ENCODE data around the gene VPS41. TPM values are rescaled to one million over a fixed set of nuclear protein-coding genes. Genes with fewer than 3 reads are reported as not detected.

Gene VPS41
- total RNA-seq, 1 experiment from 2014 or later = 37.3 TPM

DNA sequence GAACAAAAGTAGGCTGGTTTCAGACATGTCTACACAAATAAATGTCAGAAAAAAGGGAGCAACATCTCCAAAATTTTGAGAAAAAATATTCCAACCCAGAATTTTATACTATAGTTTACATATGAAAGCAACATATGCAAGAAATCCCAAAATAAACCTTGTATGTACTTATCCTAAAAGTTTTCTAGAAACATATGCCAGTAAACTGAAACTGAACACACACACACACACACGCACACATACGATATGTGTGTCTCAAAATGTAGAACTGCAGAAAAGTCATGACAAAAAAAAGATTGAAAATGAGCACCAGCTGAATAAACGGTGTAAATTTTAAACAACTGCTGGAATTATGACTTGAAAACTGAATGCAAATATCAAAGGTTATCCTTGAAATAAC lies 81.0 kb downstream of the VPS41 start:
- H3K27me3 ChIP-seq = no peaks in the 10 kb centered on the region
- no peak overlapping the region for H3K4me3 ChIP-seq
- DNase-seq = no peak
- H3K9me3 ChIP-seq (replicated peaks) = no peaks in the 10 kb centered on the region
- H3K36me3 ChIP-seq = no peaks in the 10 kb centered on the region
- H3K4me1 ChIP-seq = no peaks in the 10 kb centered on the region
- no peak overlapping the region for H3K27ac ChIP-seq

DNA sequence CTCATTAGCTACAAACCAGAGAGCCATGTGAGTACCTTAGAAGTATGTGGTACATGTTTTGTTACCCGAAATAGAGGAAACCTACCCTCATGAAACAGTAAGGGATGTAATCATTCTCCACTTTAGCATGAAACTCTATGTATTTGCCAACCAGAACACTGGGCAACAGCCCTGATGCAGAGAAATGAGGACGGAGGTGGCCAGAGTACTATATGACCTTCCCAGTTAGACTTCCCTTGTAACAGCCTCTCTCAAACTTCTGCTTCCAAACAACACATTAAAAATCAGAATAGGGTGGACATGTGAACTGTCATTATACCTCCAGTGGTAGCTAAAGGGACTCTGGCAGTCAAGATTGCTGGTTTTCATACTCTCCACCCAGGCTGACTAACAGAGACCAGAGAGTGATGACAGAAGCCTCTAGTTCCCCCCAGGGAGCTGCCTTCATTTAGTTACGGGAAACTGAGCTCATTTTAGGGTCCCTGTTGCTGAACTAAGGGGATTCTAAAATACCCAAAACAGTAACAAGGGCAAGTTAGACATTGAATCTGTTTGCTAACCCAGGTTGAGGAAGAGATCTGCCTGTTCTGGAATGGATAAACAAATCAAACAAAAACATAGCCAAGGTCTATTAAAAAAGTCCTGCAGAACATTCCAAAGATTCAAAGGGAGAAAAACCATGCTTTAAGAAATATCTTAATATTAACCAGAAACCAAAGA lies 83.1 kb downstream of the VPS41 start:
- Histone ChIP-seq H3K36me3 (no peaks in the 10 kb centered on the region), H3K4me3 (no peak overlapping the region)

DNA sequence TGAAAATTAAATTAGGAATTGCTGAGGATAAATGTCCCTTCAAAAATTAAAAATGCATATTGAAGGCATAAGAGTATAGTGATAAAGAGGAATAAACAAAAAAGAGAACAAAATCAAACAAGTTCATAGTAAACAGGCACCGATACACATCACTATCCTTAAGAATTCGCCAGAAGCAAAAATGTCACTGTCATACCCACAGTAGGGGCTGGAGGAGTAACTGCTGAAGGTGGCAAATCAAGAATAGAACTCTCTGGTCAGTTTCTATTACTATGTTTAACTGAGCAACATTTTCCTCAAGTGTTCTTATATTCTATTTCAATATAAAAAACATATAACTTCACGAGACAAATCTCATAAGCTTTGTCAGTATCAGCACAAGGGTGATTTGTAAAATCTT lies 84.0 kb downstream of the VPS41 start:
- Histone ChIP-seq H3K27me3 (no peaks in the 10 kb centered on the region), H3K4me1 (no peaks in the 10 kb centered on the region), H3K27ac (no peak overlapping the region), H3K4me3 (no peak overlapping the region), H3K36me3 (no peaks in the 10 kb centered on the region), H3K9me3 (replicated peaks) (no peaks in the 10 kb centered on the region)
- no peak for DNase-seq

More for the DNA sequence above, 83.1 kb downstream of the VPS41 start:
- Histone ChIP-seq H3K9me3 (replicated peaks) (no peaks in the 10 kb centered on the region), H3K27ac (no peak overlapping the region), H3K4me1 (no peaks in the 10 kb centered on the region), H3K27me3 (no peaks in the 10 kb centered on the region)
- DNase-seq = no peak

DNA sequence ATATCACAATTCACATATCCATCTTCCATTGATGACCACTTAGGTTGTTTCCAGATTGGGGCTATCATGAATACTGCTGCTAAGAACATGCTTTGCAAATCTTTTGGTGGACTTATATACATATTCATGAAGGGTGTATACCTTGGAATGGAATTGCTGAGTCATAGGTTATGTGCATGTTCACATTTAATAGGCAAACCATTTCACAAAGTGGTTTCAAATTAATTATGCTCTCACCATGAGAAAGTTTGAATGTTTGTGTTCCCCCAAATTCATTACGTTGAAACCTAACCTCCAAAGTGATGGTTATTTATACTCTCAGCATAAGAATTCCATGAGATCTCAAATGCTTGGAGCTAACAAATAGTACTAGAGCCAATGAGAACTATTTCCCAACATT lies 86.4 kb downstream of the VPS41 start:
- no peaks in the 10 kb centered on the region for H3K4me1 ChIP-seq
- no peaks in the 10 kb centered on the region for H3K36me3 ChIP-seq
- no peak overlapping the region for H3K27ac ChIP-seq
- no peak overlapping the region for H3K4me3 ChIP-seq
- no peaks in the 10 kb centered on the region for H3K27me3 ChIP-seq
- H3K9me3 ChIP-seq (replicated peaks) = no peaks in the 10 kb centered on the region
- DNase-seq = no peak

DNA sequence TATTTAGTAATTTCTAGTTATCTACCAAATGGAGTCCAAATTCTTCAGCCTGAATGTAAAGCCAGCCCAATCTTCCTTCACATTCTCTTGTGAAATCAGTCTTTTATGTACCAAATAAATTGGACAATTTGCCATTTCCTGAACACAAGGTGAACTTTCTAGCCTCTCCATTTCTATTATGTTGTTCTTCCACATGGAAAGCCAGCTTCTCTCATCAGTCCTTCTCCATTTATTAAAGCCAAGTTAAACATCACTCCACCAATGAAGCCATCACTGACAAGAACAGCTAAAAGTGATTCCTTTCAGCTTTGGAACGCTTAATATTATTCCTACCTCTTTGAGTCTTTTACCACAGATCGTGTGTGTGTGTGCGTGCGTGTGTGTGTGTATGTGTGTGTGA lies 88.4 kb downstream of the VPS41 start:
- no peak overlapping the region for H3K4me3 ChIP-seq
- H3K36me3 ChIP-seq = no peaks in the 10 kb centered on the region
- H3K27ac ChIP-seq = no peak overlapping the region
- H3K4me1 ChIP-seq = no peaks in the 10 kb centered on the region
- DNase-seq = no peak
- H3K9me3 ChIP-seq (replicated peaks) = no peaks in the 10 kb centered on the region
- H3K27me3 ChIP-seq = no peaks in the 10 kb centered on the region

DNA sequence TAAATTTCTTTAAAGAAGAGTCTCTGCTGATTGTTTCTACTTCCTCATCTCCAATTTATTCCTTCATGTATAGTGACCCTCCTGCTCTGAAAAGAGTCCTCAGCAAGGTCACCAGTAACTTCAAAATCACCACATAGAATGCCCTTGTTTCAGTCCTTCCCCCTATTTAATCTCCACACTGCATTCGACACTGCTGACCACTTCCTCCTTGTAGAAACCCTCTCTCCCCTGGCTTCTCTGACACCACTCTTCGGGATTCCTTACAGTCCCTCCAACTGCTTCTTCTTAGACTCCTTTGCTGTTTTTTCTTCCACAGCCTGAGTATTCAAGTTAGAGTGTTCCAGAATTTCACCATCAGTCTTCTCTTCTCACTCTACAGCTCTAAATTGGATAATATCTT lies 89.5 kb downstream of the VPS41 start:
- no peaks in the 10 kb centered on the region for H3K36me3 ChIP-seq
- no peaks in the 10 kb centered on the region for H3K9me3 ChIP-seq (replicated peaks)
- no peak overlapping the region for H3K27ac ChIP-seq
- H3K4me3 ChIP-seq = no peak overlapping the region
- no peaks in the 10 kb centered on the region for H3K27me3 ChIP-seq
- H3K4me1 ChIP-seq = no peaks in the 10 kb centered on the region
- DNase-seq = no peak

DNA sequence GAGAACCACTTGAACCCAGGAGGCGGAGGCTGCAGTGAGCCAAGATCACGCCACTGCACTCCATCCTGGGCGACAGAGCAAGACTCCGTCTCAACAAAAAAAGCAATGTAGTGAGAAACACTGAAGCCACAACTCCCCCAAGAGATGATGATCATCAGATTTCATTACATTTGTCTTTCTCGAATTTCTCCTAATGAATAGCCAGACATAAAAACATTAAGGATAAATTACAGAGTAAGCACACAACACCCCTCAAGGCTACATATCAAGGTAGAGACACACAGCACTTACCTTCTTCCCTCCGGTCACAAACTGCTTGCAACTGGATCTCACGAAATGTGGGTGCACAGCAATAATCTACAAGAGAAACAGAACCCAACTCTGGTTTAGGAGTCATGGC lies 91.5 kb downstream of the VPS41 start:
- no peak overlapping the region for H3K27ac ChIP-seq
- H3K4me1 ChIP-seq = no peaks in the 10 kb centered on the region
- no peaks in the 10 kb centered on the region for H3K27me3 ChIP-seq
- H3K4me3 ChIP-seq = no peak overlapping the region
- no peak for DNase-seq
- no peaks in the 10 kb centered on the region; the same call in 1 of the 2 replicates for H3K36me3 ChIP-seq
- H3K9me3 ChIP-seq (replicated peaks) = no peaks in the 10 kb centered on the region; the same call in 1 of the 2 replicates

DNA sequence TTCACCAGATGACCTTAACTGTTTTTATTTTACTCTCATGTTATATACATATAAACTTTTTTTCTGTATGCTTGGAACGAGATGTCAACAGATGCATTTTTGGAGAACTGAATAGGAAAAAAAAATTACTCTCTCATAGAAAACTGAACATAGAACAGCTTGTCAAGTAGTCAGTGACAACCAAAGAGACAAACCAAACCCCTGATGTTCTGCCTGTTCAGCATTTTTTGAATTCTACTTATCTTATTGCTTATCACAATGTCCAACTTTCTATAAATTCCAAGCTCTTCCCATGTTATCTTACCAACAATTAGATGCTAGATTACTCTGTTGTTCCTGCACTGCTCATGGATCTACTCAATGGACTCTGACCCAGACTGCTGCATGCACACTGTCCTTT lies 95.2 kb downstream of the VPS41 start:
- no peaks in the 10 kb centered on the region; the same call in 1 of the 2 replicates for H3K9me3 ChIP-seq (replicated peaks)
- H3K27me3 ChIP-seq = no peaks in the 10 kb centered on the region
- DNase-seq = no peak
- no peaks in the 10 kb centered on the region; the same call in 1 of the 2 replicates for H3K36me3 ChIP-seq
- no peak overlapping the region for H3K4me3 ChIP-seq
- H3K4me1 ChIP-seq = no peaks in the 10 kb centered on the region
- no peak overlapping the region for H3K27ac ChIP-seq

DNA sequence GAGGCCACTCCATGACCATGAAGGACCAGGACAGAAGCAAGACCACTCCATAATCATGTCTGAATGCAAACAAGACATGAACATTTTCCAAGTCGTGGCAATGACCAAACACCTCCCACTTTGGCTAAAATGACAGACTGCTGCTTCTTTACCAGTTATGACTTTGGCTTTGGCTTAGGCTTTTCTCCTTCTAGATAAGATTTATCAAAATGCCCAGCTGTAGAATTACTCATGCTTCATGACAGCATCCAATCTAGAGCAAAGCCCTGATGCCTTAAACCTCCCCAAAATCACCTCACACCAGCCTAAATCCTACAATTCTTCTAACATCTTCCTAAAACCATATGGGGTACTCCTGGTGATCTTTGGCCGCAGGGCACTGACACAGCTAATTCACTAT lies 102.1 kb downstream of the VPS41 start:
- H3K27ac ChIP-seq = no peak overlapping the region
- no peaks in the 10 kb centered on the region for H3K27me3 ChIP-seq
- no peaks in the 10 kb centered on the region for H3K4me1 ChIP-seq
- no peak for DNase-seq
- no peaks in the 10 kb centered on the region for H3K9me3 ChIP-seq (replicated peaks)
- no peaks in the 10 kb centered on the region for H3K36me3 ChIP-seq
- no peak overlapping the region for H3K4me3 ChIP-seq

DNA sequence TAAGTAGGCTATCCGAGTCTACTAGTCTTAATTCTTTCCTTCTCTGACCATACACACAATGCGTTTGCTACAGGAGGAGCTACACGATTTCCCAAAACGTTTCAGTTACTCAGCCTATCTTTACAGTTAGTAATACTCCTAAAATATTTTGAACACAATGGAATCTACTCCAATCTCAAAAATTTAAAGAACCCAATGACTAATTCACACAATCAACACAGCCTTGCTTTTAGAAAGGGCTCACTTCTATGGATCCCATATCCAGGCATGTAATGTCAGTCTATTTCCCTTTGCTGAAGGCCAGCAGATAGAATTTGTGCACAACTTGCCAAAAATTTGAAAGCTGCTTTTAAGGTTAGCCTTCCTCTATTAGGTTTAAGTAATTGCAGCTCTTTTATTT lies 107.2 kb downstream of the VPS41 start:
- Histone ChIP-seq H3K4me3 (no peak overlapping the region), H3K4me1 (no peaks in the 10 kb centered on the region), H3K27ac (no peak overlapping the region), H3K27me3 (no peaks in the 10 kb centered on the region), H3K36me3 (no peaks in the 10 kb centered on the region), H3K9me3 (replicated peaks) (no peaks in the 10 kb centered on the region)
- no peak for DNase-seq

DNA sequence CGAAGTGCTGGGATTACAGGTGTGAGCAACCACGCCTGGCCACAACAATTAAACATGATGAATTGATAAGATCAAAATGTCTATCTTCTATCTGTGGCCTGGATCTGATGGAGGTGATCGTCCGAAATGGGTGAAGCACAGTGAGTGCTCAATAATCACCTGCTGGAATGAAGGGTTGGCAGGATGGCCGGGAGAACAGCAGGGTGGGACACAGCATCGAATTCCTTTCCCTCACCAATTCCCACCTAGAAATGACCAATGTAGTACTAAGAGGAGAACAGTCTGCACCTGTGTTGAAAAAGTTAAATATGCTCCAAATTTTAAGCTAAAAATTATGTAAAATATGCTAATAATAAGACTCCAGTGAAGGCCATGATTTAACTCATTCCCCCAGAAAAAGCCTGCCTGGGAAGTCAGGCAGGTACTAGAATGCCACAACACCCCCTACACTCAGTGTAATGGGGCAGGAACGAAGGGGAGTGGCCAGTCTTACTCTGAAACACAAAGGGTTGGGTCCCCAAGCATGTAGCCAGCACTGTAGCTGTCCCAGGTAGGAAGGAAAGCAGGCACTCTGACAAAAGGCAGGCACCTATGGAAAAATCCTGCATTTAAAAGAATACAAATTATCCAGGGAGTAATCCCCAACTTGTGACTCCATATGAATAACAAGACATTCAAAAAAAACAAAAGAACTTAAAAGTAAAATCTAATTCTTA lies 110.3 kb downstream of the VPS41 start:
- Histone ChIP-seq H3K27me3 (no peaks in the 10 kb centered on the region), H3K36me3 (no peaks in the 10 kb centered on the region), H3K9me3 (replicated peaks) (no peaks in the 10 kb centered on the region)

DNA sequence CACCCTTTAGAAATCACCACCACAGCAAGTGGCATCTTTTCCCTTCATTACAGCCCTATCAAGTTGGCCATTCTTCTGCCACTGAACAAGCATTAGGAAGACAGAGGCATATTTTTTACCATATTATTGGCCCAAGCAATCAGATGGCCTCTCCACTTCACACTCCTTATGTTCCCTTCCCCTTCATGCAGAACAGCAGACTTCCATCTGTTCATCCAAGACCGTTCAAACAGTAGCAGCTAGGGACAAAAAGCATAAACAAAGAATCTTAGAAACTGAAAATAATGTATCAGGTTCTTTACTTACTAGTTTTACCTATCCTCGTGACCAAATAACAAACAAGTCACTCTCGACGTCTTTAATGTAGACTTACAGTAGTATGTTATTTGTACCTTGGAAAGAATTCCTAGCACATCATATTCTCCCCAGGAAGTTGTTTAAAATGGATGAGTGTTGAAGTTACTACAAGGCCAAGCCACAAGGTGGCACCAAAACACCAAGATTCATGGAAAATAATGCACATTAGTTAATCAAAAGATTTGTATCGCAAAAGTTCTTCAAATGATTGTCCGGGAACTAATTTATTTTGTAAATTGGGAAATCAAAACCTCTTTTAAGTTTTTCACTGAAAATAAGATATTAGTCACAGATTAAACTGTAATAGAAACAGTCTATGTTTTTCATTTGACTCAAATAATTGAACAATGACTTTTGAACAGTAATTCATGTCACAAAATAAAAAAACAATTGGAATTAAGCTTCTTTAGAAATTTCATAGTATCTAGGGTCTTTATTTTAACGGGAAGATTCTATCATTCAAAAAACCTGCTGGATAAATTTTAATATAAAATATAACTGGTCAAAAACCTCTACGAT lies 112.1 kb downstream of the VPS41 start:
- peak; percentile 33 to 73 for DNase-seq
- Histone ChIP-seq H3K27me3 (no peaks in the 10 kb centered on the region), H3K4me1 (no peaks in the 10 kb centered on the region), H3K27ac (no peak overlapping the region), H3K9me3 (replicated peaks) (no peaks in the 10 kb centered on the region), H3K4me3 (no peak overlapping the region), H3K36me3 (no peaks in the 10 kb centered on the region)

More for the DNA sequence above, 110.3 kb downstream of the VPS41 start:
- H3K27ac ChIP-seq = no peak overlapping the region
- no peak for DNase-seq
- H3K4me3 ChIP-seq = no peak overlapping the region
- no peaks in the 10 kb centered on the region for H3K4me1 ChIP-seq

DNA sequence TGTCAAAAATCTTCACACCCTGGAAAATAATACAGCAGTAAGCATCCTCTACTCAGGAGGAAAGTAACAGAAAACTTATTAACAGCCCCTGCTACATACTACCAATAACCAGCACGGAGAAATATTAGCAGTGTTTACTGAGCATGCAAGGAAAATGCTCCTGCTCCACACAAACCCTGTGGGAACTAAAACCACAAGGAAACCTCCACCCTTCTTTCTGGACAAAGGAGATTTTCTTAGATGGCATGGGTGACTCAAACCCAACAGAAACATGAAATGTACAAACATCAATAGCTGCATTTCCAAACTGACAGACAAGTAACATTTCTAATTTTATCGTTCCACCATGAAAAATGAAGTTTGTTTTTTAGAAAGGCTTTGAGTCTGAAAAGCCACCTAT lies 113.4 kb downstream of the VPS41 start:
- H3K9me3 ChIP-seq (replicated peaks) = no peaks in the 10 kb centered on the region
- no peaks in the 10 kb centered on the region for H3K4me1 ChIP-seq
- no peak overlapping the region for H3K4me3 ChIP-seq
- no peak for DNase-seq
- no peak overlapping the region for H3K27ac ChIP-seq
- no peaks in the 10 kb centered on the region for H3K36me3 ChIP-seq
- H3K27me3 ChIP-seq = no peaks in the 10 kb centered on the region

DNA sequence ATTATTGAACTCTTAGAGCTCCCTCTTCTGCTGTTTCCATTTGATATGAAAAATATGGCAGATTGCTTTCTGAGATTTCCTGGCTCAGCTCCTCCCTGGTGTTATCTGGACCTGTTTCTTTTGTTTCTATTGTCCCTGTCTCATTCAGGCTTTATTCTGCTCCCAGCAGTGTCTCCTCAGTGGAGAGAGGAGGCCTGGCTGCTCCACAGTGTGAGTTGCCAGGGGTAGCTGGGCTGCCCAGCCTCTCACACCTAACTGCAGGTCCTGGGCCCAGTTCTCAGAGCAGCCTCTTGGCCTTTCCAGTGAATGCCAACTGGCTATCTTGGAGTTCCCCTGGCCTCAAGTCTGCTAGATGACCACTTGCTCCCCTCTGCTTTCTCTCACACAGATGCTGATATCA lies 127.0 kb downstream of the VPS41 start:
- no peak overlapping the region for H3K4me3 ChIP-seq
- no peaks in the 10 kb centered on the region for H3K9me3 ChIP-seq (replicated peaks)
- no peak overlapping the region for H3K27ac ChIP-seq
- H3K4me1 ChIP-seq = no peaks in the 10 kb centered on the region
- DNase-seq = no peak
- no peaks in the 10 kb centered on the region for H3K27me3 ChIP-seq
- no peaks in the 10 kb centered on the region for H3K36me3 ChIP-seq

DNA sequence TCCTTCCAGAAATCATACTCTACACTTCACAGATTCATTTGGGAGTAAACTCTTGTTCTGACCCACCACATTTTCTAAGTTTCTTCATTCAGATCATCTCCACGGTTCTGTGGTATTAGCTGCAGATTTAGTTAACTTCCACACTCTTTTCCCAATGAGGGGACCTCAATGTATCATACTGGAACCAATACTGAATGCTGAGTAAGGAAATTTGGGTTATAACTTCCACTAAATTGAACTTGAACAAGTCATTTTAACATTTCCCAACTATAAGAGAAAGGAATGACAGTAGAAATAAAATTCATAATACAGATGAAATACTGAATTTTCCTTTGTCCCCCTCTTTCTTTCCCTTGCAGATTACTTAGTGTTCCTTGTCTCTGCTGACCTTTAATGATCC lies 131.4 kb downstream of the VPS41 start:
- Histone ChIP-seq H3K9me3 (replicated peaks) (no peaks in the 10 kb centered on the region), H3K27me3 (no peaks in the 10 kb centered on the region), H3K4me3 (no peak overlapping the region), H3K36me3 (peaks cover 8% of the 10 kb centered on the region), H3K27ac (no peak overlapping the region), H3K4me1 (no peaks in the 10 kb centered on the region)
- DNase-seq = no peak

Measured in SJCRH30 (cell line).